Mesenchymal stem cell (in vitro differentiated cells and primary cell): Measurements from ENCODE around the gene FGF10.

Source experiments
- DNase-seq: peaks from one replicate; pipeline ENCODE4 v3.0.0-alpha.2; 2013
- H2AFZ ChIP-seq: one replicate; pipeline ENCODE4 v1.6.1; 2013; ENCODE audit warnings: low read depth, mild to moderate bottlenecking, control low read depth, inconsistent platforms, low read length, moderate library complexity
- H2AK5ac ChIP-seq: 2 replicates; pipeline ENCODE4 v1.6.1; 2013; ENCODE audit warnings: low read length, moderate library complexity, mild to moderate bottlenecking, inconsistent platforms; ENCODE audit not compliant: severe bottlenecking
- H2BK120ac ChIP-seq: one replicate; pipeline ENCODE4 v1.6.1; 2013; ENCODE audit warnings: low read depth, mild to moderate bottlenecking, inconsistent platforms, low read length, moderate library complexity
- H2BK12ac ChIP-seq, 2 experiments: one replicate each; pipeline ENCODE4 v1.6.1; 2013; ENCODE audit warnings: inconsistent platforms in 2 of 2, low read length in 2 of 2, mild to moderate bottlenecking in 2 of 2, moderate library complexity in 2 of 2, control low read depth in 1 of 2
- H2BK15ac ChIP-seq: one replicate; pipeline ENCODE4 v1.6.1; 2013; ENCODE audit warnings: mild to moderate bottlenecking, low read depth, inconsistent platforms; ENCODE audit not compliant: poor library complexity, severe bottlenecking
- H2BK5ac ChIP-seq: 2 replicates; pipeline ENCODE4 v1.6.1; 2013; ENCODE audit warnings: low read depth, mild to moderate bottlenecking, low read length, control low read depth, inconsistent platforms; ENCODE audit not compliant: poor library complexity, severe bottlenecking
- H3K14ac ChIP-seq, 2 experiments: one replicate each; pipeline ENCODE4 v1.6.1; 2013; ENCODE audit warnings: inconsistent platforms in 2 of 2, low read length in 2 of 2, control low read depth in 1 of 2, mild to moderate bottlenecking in 1 of 2, moderate library complexity in 1 of 2
- H3K18ac ChIP-seq, 2 experiments: one replicate each; pipeline ENCODE4 v1.6.1; 2013; ENCODE audit warnings: inconsistent platforms in 2 of 2, low read length in 2 of 2, control low read depth in 1 of 2, low read depth in 1 of 2, mild to moderate bottlenecking in 1 of 2
- H3K23ac ChIP-seq, 2 experiments: one replicate each; pipeline ENCODE4 v1.6.1; 2013; ENCODE audit warnings: inconsistent platforms in 2 of 2, low read length in 2 of 2, mild to moderate bottlenecking in 2 of 2, moderate library complexity in 2 of 2, control low read depth in 1 of 2
- H3K27ac ChIP-seq: 2 replicates; pipeline ENCODE4 v1.5.1; 2013; ENCODE audit warnings: mild to moderate bottlenecking, moderate library complexity, low read length, control low read depth, inconsistent platforms; ENCODE audit not compliant: poor library complexity, severe bottlenecking
- H3K27me3 ChIP-seq, 2 experiments: 2 replicates each; pipeline versions ENCODE4 v1.6.1 to v1.7.0; 2013; ENCODE audit warnings: low read length in 2 of 2, mild to moderate bottlenecking in 2 of 2, moderate library complexity in 2 of 2, control low read depth in 1 of 2, inconsistent platforms in 1 of 2; ENCODE audit not compliant: control insufficient read depth in 1 of 2, insufficient read depth in 1 of 2
- H3K36me3 ChIP-seq, 2 experiments: 2 replicates each; pipeline versions ENCODE4 v1.6.1 to v1.7.0; 2013; ENCODE audit warnings: low read length in 2 of 2, control low read depth in 1 of 2, inconsistent platforms in 1 of 2, low read depth in 1 of 2, mild to moderate bottlenecking in 1 of 2; ENCODE audit not compliant: insufficient read depth in 2 of 2, control insufficient read depth in 1 of 2
- H3K4ac ChIP-seq, 2 experiments: one replicate each; pipeline ENCODE4 v1.6.1; 2013; ENCODE audit warnings: inconsistent platforms in 2 of 2, low read length in 2 of 2, mild to moderate bottlenecking in 2 of 2, moderate library complexity in 2 of 2, control low read depth in 1 of 2, low read depth in 1 of 2
- H3K4me1 ChIP-seq: 2 replicates; pipeline ENCODE4 v1.6.1; 2013; ENCODE audit warnings: low read depth, low read length, control low read depth; ENCODE audit not compliant: control insufficient read depth, insufficient read depth
- H3K4me2 ChIP-seq: 2 replicates; pipeline ENCODE4 v1.6.1; 2013; ENCODE audit warnings: low read length, mild to moderate bottlenecking, inconsistent platforms; ENCODE audit not compliant: poor library complexity, severe bottlenecking
- H3K4me3 ChIP-seq, 2 experiments: 2 replicates each; pipeline versions ENCODE4 v1.5.1 to v1.7.0; 2013; ENCODE audit warnings: low read length in 2 of 2, mild to moderate bottlenecking in 2 of 2, control low read depth in 1 of 2, low read depth in 1 of 2; ENCODE audit not compliant: insufficient read depth in 1 of 2
- H3K79me1 ChIP-seq: replicated peaks from 2 replicates; pipeline ENCODE4 v1.6.1; 2013; ENCODE audit warnings: mild to moderate bottlenecking, control low read depth, low read length, inconsistent platforms; ENCODE audit not compliant: poor library complexity, severe bottlenecking
- H3K9ac ChIP-seq: 2 replicates; pipeline ENCODE4 v1.7.0; 2013; ENCODE audit warnings: mild to moderate bottlenecking, low read length, moderate library complexity
- H3K9me3 ChIP-seq: 2 replicates; pipeline ENCODE4 v1.7.0; 2013; ENCODE audit warnings: mild to moderate bottlenecking, low read length; ENCODE audit not compliant: control insufficient read depth
- H4K8ac ChIP-seq: one replicate; pipeline ENCODE4 v1.6.1; 2013; ENCODE audit warnings: inconsistent platforms, mild to moderate bottlenecking, low read length, moderate library complexity
- H4K91ac ChIP-seq: one replicate; pipeline ENCODE4 v1.6.1; 2013; ENCODE audit warnings: mild to moderate bottlenecking, low read length, inconsistent platforms
- WGBS: methylation state at CpG from one replicate; pipeline ENCODE4 v1.1.7; 2013; ENCODE audit warnings: mixed read lengths; 5-methylcytosine and 5-hydroxymethylcytosine counted together

Gene FGF10

DNA sequence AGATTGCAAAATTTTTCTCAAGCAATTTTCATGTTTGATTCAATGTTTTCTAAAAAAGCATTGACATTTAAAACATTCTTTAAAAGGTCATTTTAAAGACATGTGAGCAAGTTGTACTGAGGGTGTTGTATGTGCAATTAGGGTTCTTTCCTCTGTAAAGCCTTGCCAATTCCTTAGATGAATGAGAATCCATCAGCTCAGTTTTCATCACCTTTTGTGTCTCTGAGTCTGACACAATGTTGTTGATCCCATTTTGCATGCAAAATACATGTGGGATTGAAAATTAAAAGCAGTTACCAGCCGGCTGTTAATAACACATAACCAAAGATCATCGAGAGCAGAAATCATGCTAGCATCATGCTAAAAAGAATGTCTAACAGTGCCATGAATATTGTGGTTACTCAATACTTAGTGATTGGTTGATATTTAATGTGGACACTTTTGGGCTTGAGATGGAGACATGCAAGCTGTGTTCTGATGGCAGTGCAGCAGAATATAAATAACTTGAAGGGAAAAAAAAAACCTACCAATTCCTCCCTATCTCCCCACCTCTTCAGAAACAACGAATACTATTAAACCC is 57.7 kb downstream of the FGF10 start:
- no peaks in the 10 kb centered on the region for H3K4me1 ChIP-seq
- H3K27me3 ChIP-seq: no peaks in the 10 kb centered on the region
- no peak overlapping the region for H3K23ac ChIP-seq
- H2AK5ac ChIP-seq: no peak overlapping the region
- H2BK15ac ChIP-seq: no peak overlapping the region
- H3K36me3 ChIP-seq: no peaks in the 10 kb centered on the region
- H3K9me3 ChIP-seq: no peaks in the 10 kb centered on the region
- H3K18ac ChIP-seq: no peak overlapping the region
- 73% methylated on average over 2 of the region's 3 CpGs for WGBS
- no peak overlapping the region for H3K27ac ChIP-seq
- no peak overlapping the region for H2BK12ac ChIP-seq
- H3K4me3 ChIP-seq: no peak overlapping the region
- no peak overlapping the region for H2AFZ ChIP-seq
- H2BK120ac ChIP-seq: no peak overlapping the region
- DNase-seq: no peak
- no peaks in the 10 kb centered on the region for H3K79me1 ChIP-seq
- H2BK5ac ChIP-seq: no peak overlapping the region
- H3K14ac ChIP-seq: no peak overlapping the region
- no peak overlapping the region for H4K91ac ChIP-seq
- H3K4ac ChIP-seq: no peak overlapping the region
- H4K8ac ChIP-seq: no peak overlapping the region
- peak overlapping the region; percentile 30 for H3K9ac ChIP-seq
- no peak overlapping the region for H3K4me2 ChIP-seq

DNA sequence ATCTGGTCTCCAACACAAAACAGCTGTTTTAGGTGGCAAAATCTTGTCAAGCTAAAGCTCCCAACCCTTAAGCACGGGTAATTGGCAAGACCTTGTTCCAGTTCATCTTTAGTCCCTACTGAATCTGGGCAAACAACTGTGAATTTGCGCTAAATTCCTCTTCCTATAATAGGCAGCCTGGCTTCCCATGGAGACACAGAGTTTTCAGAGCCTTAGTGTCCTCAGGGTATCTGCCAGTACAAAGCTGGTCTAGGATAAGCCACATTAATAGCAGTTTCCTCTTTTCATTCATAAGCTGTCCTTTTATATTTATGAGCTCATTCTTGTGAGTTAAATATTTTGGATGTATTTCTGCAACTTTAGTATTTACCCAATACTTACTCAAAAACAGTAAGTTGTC is 59.5 kb downstream of the FGF10 start:
- no peak overlapping the region for H3K9ac ChIP-seq
- no peak overlapping the region for H2BK12ac ChIP-seq
- H3K9me3 ChIP-seq: no peaks in the 10 kb centered on the region
- H3K27ac ChIP-seq: no peak overlapping the region
- no peaks in the 10 kb centered on the region for H3K36me3 ChIP-seq
- no peak overlapping the region for H2BK120ac ChIP-seq
- H3K79me1 ChIP-seq: no peaks in the 10 kb centered on the region
- H3K14ac ChIP-seq: no peak overlapping the region
- H2BK5ac ChIP-seq: no peak overlapping the region
- no peak overlapping the region for H2AFZ ChIP-seq
- no peaks in the 10 kb centered on the region for H3K27me3 ChIP-seq
- H4K91ac ChIP-seq: no peak overlapping the region
- H3K18ac ChIP-seq: no peak overlapping the region
- DNase-seq: no peak
- H2BK15ac ChIP-seq: no peak overlapping the region
- WGBS: 81% methylated on average over 2 of the region's 2 CpGs
- H3K4ac ChIP-seq: no peak overlapping the region
- no peak overlapping the region for H3K23ac ChIP-seq
- H3K4me3 ChIP-seq: no peak overlapping the region
- H3K4me2 ChIP-seq: no peak overlapping the region
- no peak overlapping the region for H4K8ac ChIP-seq
- no peak overlapping the region for H2AK5ac ChIP-seq
- H3K4me1 ChIP-seq: no peaks in the 10 kb centered on the region

DNA sequence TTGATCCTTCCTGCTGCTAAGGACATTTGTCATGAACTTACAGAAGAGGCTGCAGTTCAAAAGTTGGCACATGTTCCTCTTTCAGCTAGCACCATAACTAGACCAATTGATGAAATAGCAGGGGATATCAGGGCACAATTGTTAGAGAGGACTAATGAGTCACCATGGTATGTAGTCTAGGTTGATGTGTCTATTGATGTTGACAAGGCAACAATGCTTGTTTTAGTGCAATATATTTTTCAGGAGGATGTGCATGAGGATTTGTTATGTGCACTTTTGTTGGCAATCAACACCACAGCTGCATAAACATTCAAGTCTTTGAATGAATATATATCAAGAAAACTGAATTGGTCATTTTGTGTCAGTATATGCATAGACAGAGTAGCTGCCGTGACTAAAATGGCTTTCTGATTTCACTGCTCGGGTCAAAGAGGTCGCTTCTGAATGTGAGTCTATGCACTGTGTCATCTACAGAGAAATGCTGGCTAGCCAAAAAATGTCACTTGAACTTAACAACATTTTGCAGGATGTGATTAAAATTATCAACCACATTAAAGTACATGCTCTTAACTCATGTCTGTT is 68.0 kb downstream of the FGF10 start:
- no peak overlapping the region for H3K23ac ChIP-seq
- H4K91ac ChIP-seq: no peak overlapping the region
- no peak overlapping the region for H2AK5ac ChIP-seq
- no peak overlapping the region for H3K14ac ChIP-seq
- no peak overlapping the region for H2BK12ac ChIP-seq
- H3K18ac ChIP-seq: no peak overlapping the region
- no peak for DNase-seq
- H4K8ac ChIP-seq: no peak overlapping the region
- H3K4me1 ChIP-seq: no peaks in the 10 kb centered on the region
- no peak overlapping the region for H2BK5ac ChIP-seq
- no peaks in the 10 kb centered on the region for H3K36me3 ChIP-seq
- no peaks in the 10 kb centered on the region for H3K27me3 ChIP-seq
- no peaks in the 10 kb centered on the region for H3K9me3 ChIP-seq
- no peaks in the 10 kb centered on the region for H3K79me1 ChIP-seq
- H3K4me2 ChIP-seq: no peak overlapping the region
- 74% methylated on average over 3 of the region's 3 CpGs for WGBS
- no peak overlapping the region for H2AFZ ChIP-seq
- H3K27ac ChIP-seq: no peak overlapping the region
- H3K4me3 ChIP-seq: no peak overlapping the region
- no peak overlapping the region for H2BK15ac ChIP-seq
- no peak overlapping the region for H2BK120ac ChIP-seq
- H3K9ac ChIP-seq: no peak overlapping the region
- H3K4ac ChIP-seq: no peak overlapping the region

DNA sequence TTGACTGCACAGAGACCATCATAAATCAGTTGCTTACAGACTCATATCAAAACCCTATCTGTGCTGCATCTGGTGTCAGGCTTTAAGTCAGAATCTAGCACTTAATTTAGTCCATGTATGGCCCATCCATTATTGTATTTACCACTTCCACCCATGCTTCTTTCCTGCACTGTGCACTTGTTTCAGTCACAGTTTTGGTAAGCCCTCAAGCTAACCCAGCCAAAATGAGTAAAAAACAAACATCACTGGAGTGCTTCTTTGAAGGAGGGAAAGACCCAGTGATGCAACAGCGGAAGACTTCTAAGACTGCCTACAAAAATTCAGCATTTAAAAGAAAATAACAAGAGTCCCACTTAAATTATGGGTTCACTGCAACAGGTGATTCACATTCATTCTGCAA is 69.0 kb downstream of the FGF10 start:
- Histone ChIP-seq H4K91ac (no peak overlapping the region), H3K14ac (no peak overlapping the region), H3K4me2 (no peak overlapping the region), H3K23ac (no peak overlapping the region), H3K79me1 (no peaks in the 10 kb centered on the region), H3K4ac (no peak overlapping the region), H2BK12ac (no peak overlapping the region), H2AK5ac (no peak overlapping the region), H3K18ac (no peak overlapping the region), H4K8ac (no peak overlapping the region), H3K36me3 (no peaks in the 10 kb centered on the region), H2BK120ac (no peak overlapping the region), H3K4me3 (no peak overlapping the region), H2AFZ (no peak overlapping the region), H3K4me1 (no peaks in the 10 kb centered on the region), H3K27ac (no peak overlapping the region), H3K9ac (no peak overlapping the region), H3K9me3 (no peaks in the 10 kb centered on the region), H3K27me3 (no peaks in the 10 kb centered on the region), H2BK5ac (no peak overlapping the region), H2BK15ac (no peak overlapping the region)
- WGBS: no CpG with 5 or more reads among the region's 1 CpG
- DNase-seq: no peak
